GM23338 (cell line): ENCODE results near the gene MRPS5. TPM values are rescaled to one million over a fixed set of nuclear protein-coding genes. Genes with fewer than 3 reads are reported as not detected.

ENCODE experiments used
- ATAC-seq: fragments of 200-7000 bp; cut with Tn5 transposase; 3 replicates; pipeline ENCODE4 v1.9.1; 2020
- DNase-seq: peaks from one replicate; pipeline ENCODE4 v3.0.0-alpha.2; 2015; ENCODE audit warnings: low spot score
- H2AFZ ChIP-seq: fragments of 200-600 bp; sonication (generic); 2 replicates; pipeline ENCODE4 v1.8.0; 2016; ENCODE audit warnings: antibody characterized with exemption, mild to moderate bottlenecking, moderate library complexity
- H3F3A ChIP-seq: fragments of 200-600 bp; sonication (generic); replicated peaks from 2 replicates; pipeline ENCODE4 v1.8.0; 2017; ENCODE audit warnings: antibody characterized with exemption, mixed run types, low read depth
- H3K27ac ChIP-seq: fragments of 200-600 bp; sonication (generic); 2 replicates; pipeline ENCODE4 v1.6.1; 2016; ENCODE audit warnings: low read depth
- H3K27me3 ChIP-seq: fragments of 200-600 bp; sonication (generic); 2 replicates; pipeline ENCODE4 v1.8.0; 2016; ENCODE audit warnings: mild to moderate bottlenecking, mixed run types, moderate library complexity; ENCODE audit not compliant: insufficient read depth
- H3K36me3 ChIP-seq: fragments of 200-600 bp; sonication (generic); 2 replicates; pipeline ENCODE4 v1.8.0; 2016; ENCODE audit warnings: mild to moderate bottlenecking; ENCODE audit not compliant: insufficient read depth
- H3K4me1 ChIP-seq: fragments of 200-600 bp; sonication (generic); 2 replicates; pipeline ENCODE4 v1.8.0; 2016; ENCODE audit warnings: mild to moderate bottlenecking, moderate library complexity; ENCODE audit not compliant: insufficient read depth
- H3K4me2 ChIP-seq: fragments of 200-600 bp; sonication (generic); 2 replicates; pipeline ENCODE4 v1.7.1; 2017; ENCODE audit warnings: mixed run types
- H3K4me3 ChIP-seq: fragments of 200-600 bp; sonication (generic); 2 replicates; pipeline ENCODE4 v1.6.1; 2016; ENCODE audit warnings: mixed run types
- H3K79me2 ChIP-seq: fragments of 200-600 bp; sonication (generic); replicated peaks from 2 replicates; pipeline ENCODE4 v1.8.0; 2017; ENCODE audit warnings: mild to moderate bottlenecking; ENCODE audit not compliant: insufficient read depth
- H3K9me2 ChIP-seq: fragments of 200-600 bp; sonication (generic); 2 replicates; pipeline ENCODE4 v1.8.0; 2017; ENCODE audit not compliant: insufficient read depth
- H4K20me1 ChIP-seq: fragments of 200-600 bp; sonication (generic); replicated peaks from 2 replicates; pipeline ENCODE4 v1.8.0; 2017; ENCODE audit warnings: mild to moderate bottlenecking; ENCODE audit not compliant: insufficient read depth
- H3K27ac Mint-ChIP-seq: 2 replicates; pipeline ENCODE4 v1.8.0; 2020; ENCODE audit warnings: inconsistent platforms, mild to moderate bottlenecking, moderate library complexity, mixed read lengths
- H3K27me3 Mint-ChIP-seq: 3 replicates; pipeline ENCODE4 v1.8.0; 2022; ENCODE audit warnings: low read depth, mild to moderate bottlenecking, moderate library complexity, mixed read lengths, inconsistent platforms; ENCODE audit not compliant: insufficient read depth, poor library complexity
- H3K36me3 Mint-ChIP-seq: 3 replicates; pipeline ENCODE4 v1.8.0; 2021; ENCODE audit warnings: low read depth, mild to moderate bottlenecking, inconsistent platforms, moderate library complexity, mixed read lengths
- H3K4me1 Mint-ChIP-seq: 3 replicates; pipeline ENCODE4 v1.8.0; 2020; ENCODE audit warnings: mild to moderate bottlenecking, inconsistent platforms, mixed read lengths
- H3K4me3 Mint-ChIP-seq: 3 replicates; pipeline ENCODE4 v1.8.0; 2021; ENCODE audit warnings: moderate library complexity, mild to moderate bottlenecking, inconsistent platforms, mixed read lengths
- H3K9me3 Mint-ChIP-seq: 3 replicates; pipeline ENCODE4 v1.8.0; 2020; ENCODE audit warnings: moderate library complexity, mild to moderate bottlenecking, inconsistent platforms, mixed read lengths
- CREB1 ChIP-seq: fragments of 250-450 bp; sonication (Bioruptor Pico); IDR thresholded peaks from 2 replicates; pipeline ENCODE4 v1.5.0; 2020; ENCODE audit warnings: low read depth, mild to moderate bottlenecking, moderate library complexity
- ETS1 ChIP-seq: IDR thresholded peaks from 2 replicates; pipeline ENCODE4 v1.6.1; 2016; ENCODE audit warnings: antibody characterized with exemption
- EZH2 ChIP-seq: fragments of 200-600 bp; sonication (generic); IDR thresholded peaks from one replicate; pipeline ENCODE4 v1.8.0; 2017; ENCODE audit warnings: antibody characterized with exemption, mild to moderate bottlenecking, low read depth; ENCODE audit not compliant: unreplicated experiment
- EZH2phosphoT487 ChIP-seq: fragments of 200-600 bp; sonication (generic); IDR thresholded peaks from one replicate; pipeline ENCODE4 v1.8.1; 2018; ENCODE audit warnings: antibody characterized with exemption; ENCODE audit not compliant: unreplicated experiment
- JUNB ChIP-seq: IDR thresholded peaks from one replicate; pipeline ENCODE4 v1.6.1; 2016; ENCODE audit warnings: antibody characterized with exemption; ENCODE audit not compliant: unreplicated experiment
- NANOG ChIP-seq: IDR thresholded peaks from 2 replicates; pipeline ENCODE4 v1.6.1; 2016; ENCODE audit warnings: antibody characterized with exemption, borderline replicate concordance
- POLR2AphosphoS5 ChIP-seq: IDR thresholded peaks from 2 replicates; pipeline ENCODE4 v1.6.1; 2016; ENCODE audit warnings: antibody characterized with exemption, low read depth
- REST ChIP-seq: IDR thresholded peaks from one replicate; pipeline ENCODE4 v1.6.1; 2018; ENCODE audit warnings: antibody characterized with exemption; ENCODE audit not compliant: unreplicated experiment
- STAT1 ChIP-seq: IDR thresholded peaks from one replicate; pipeline ENCODE4 v1.6.1; 2016; ENCODE audit warnings: antibody characterized with exemption; ENCODE audit not compliant: unreplicated experiment
- ZNF114 ChIP-seq: fragments of 250-450 bp; sonication (Bioruptor Pico); IDR thresholded peaks from 2 replicates; pipeline ENCODE4 v1.5.0; 2020; ENCODE audit warnings: mild to moderate bottlenecking, moderate library complexity
- ZNF331 ChIP-seq: fragments of 250-450 bp; sonication (Bioruptor Pico); IDR thresholded peaks from 2 replicates; pipeline ENCODE4 v1.5.0; 2020; ENCODE audit warnings: low read depth, mild to moderate bottlenecking, moderate library complexity
- ZNF462 ChIP-seq: fragments of 250-450 bp; sonication (Bioruptor Pico); IDR thresholded peaks from 2 replicates; pipeline ENCODE4 v1.5.0; 2020; ENCODE audit warnings: mild to moderate bottlenecking, moderate library complexity
- polyA plus RNA-seq: library from polyadenylated mRNA; unstranded; fragments of >200 nt; fragmentation: Nextera tagmentation; extraction: Ambion mirVana; gene quantifications from 2 replicates; pipeline ENCODE4 v1.2.1, GENCODE V29; 2016
- total RNA-seq: library from RNA; depleted of rRNA; stranded (reverse); fragments of >200 nt; shearing (Covaris generic); gene quantifications from 2 replicates; pipeline ENCODE4 v1.2.3, GENCODE V29; 2014
- TF ChIP-seq, protein P1 (sequence below), 2 experiments: fragments of 200-600 bp in 1 of 2; sonication (generic) in 1 of 2; conservative IDR thresholded peaks; 2 replicates each; pipeline versions ENCODE4 v1.5.1 to v1.6.1; 2016 to 2017; ENCODE audit warnings: antibody characterized with exemption in 2 of 2, low read depth in 2 of 2, mild to moderate bottlenecking in 2 of 2, moderate library complexity in 1 of 2

The MRPS5 gene
- total and polyA plus RNA-seq, 2 experiments from 2014 or later, result 51.9 to 79.0 TPM

GRCh38 chr2:95062242-95063085, 59.1 kb downstream of the MRPS5 start:
- Mint-ChIP-seq H3K27me3 (peaks cover 25% of the 10 kb centered on the region), H3K4me1 (peaks cover 18% of the 10 kb centered on the region), H3K4me3 (no peak overlapping the region; the same call in 2 of the 3 replicates), H3K27ac (no peak overlapping the region), H3K36me3 (no peaks in the 10 kb centered on the region), H3K9me3 (no peaks in the 10 kb centered on the region)
- DNase-seq, result peak; percentile 50
- Histone ChIP-seq H3K36me3 (no peaks in the 10 kb centered on the region), H3K27me3 (no peaks in the 10 kb centered on the region), H4K20me1 (no peaks in the 10 kb centered on the region), H3F3A (no peaks in the 10 kb centered on the region), H3K4me2 (peak overlapping the region; percentile 72), H2AFZ (peak overlapping the region; percentile 98), H3K27ac (peak overlapping the region; percentile 59; the same call in 1 of the 2 replicates), H3K9me2 (no peaks in the 10 kb centered on the region), H3K79me2 (no peaks in the 10 kb centered on the region), H3K4me1 (peaks cover 21% of the 10 kb centered on the region), H3K4me3 (0 out of 2 replicates have a peak overlapping the region, but pooled peaks have one; percentile 18)
- TF ChIP-seq ETS1 (no peak), ZNF331 (CRISPR knock-in tag) (no peak), REST (no peak), EZH2phosphoT487 (no peak), STAT1 (no peak), EZH2 (no peak), NANOG (no peak), ZNF462 (CRISPR knock-in tag) (no peak), CREB1 (CRISPR knock-in tag) (no peak), POLR2AphosphoS5 (no peak), ZNF114 (CRISPR knock-in tag) (no peak), JUNB (no peak)
- TF ChIP-seq, protein P1, sequence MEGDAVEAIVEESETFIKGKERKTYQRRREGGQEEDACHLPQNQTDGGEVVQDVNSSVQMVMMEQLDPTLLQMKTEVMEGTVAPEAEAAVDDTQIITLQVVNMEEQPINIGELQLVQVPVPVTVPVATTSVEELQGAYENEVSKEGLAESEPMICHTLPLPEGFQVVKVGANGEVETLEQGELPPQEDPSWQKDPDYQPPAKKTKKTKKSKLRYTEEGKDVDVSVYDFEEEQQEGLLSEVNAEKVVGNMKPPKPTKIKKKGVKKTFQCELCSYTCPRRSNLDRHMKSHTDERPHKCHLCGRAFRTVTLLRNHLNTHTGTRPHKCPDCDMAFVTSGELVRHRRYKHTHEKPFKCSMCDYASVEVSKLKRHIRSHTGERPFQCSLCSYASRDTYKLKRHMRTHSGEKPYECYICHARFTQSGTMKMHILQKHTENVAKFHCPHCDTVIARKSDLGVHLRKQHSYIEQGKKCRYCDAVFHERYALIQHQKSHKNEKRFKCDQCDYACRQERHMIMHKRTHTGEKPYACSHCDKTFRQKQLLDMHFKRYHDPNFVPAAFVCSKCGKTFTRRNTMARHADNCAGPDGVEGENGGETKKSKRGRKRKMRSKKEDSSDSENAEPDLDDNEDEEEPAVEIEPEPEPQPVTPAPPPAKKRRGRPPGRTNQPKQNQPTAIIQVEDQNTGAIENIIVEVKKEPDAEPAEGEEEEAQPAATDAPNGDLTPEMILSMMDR (conservative IDR thresholded peaks at IDR 0.05; ENCODE audit: low read depth in 2 of 2), result no peak
- peak; percentile 79 for ATAC-seq
